GM21367 (cell line): ENCODE data around the gene RPS15.
A peak's percentile ranks its signal among the peaks of the same experiment; 100 is the strongest.

Experiments used
- ATAC-seq: cut with Tn5 transposase; IDR thresholded peaks from one replicate; pipeline ENCODE4 v1.9.1; 2021; ENCODE audit not compliant: unreplicated experiment

Gene RPS15

GRCh38 chr19:1401889-1402217, 36.3 kb upstream of the RPS15 start:
- ATAC-seq = no peak

GRCh38 chr19:1402411-1403070, 35.7 kb upstream of the RPS15 start:
- ATAC-seq = no peak

GRCh38 chr19:1406774-1407527, 31.2 kb upstream of the RPS15 start:
- peak; percentile 61 for ATAC-seq

- peak; percentile 20 for ATAC-seq
Observed at GRCh38 chr19:1407528-1408299, 30.5 kb upstream of the RPS15 start, which contains the start of gene DAZAP1. Gene DAZAP1, plus strand, starts transcription at chr19:1407586. Its CDS starts 188 bp downstream, at chr19:1407774.

GRCh38 chr19:1408300-1409203, 29.6 kb upstream of the RPS15 start:
- ATAC-seq = no peak

GRCh38 chr19:1409204-1410005, 28.8 kb upstream of the RPS15 start:
- no peak for ATAC-seq

GRCh38 chr19:1410136-1410786, 27.9 kb upstream of the RPS15 start:
- ATAC-seq = no peak

- ATAC-seq = no peak
Observed at GRCh38 chr19:1410789-1411188, 27.4 kb upstream of the RPS15 start.

- no peak for ATAC-seq
Observed at GRCh38 chr19:1411255-1412191, 26.7 kb upstream of the RPS15 start.

- ATAC-seq = no peak
Observed at GRCh38 chr19:1412323-1412923, 25.8 kb upstream of the RPS15 start.

- ATAC-seq = no peak
Observed at GRCh38 chr19:1412995-1413800, 25.0 kb upstream of the RPS15 start.

GRCh38 chr19:1416014-1416841, 22.0 kb upstream of the RPS15 start:
- no peak for ATAC-seq

- no peak for ATAC-seq
Observed at GRCh38 chr19:1417145-1417544, 21.1 kb upstream of the RPS15 start.

GRCh38 chr19:1417681-1418495, 20.3 kb upstream of the RPS15 start:
- no peak for ATAC-seq

- no peak for ATAC-seq
Observed at GRCh38 chr19:1418496-1418775, 19.8 kb upstream of the RPS15 start.
